ENCODE data around the gene YJEFN3. TPM values are rescaled to one million over a fixed set of nuclear protein-coding genes. Genes with fewer than 3 reads are reported as not detected.

YJEFN3 gene
- total RNA-seq, 1 experiment from 2014 or later = 25.3 TPM

- DNase-seq (ENCODE audit: low read depth, low spot score) (no peak), ATAC-seq (no peak)
- Histone ChIP-seq H3K79me2 (ENCODE audit: insufficient read depth, low read length) (peaks cover 58% of the 10 kb centered on the region), H3K27ac (ENCODE audit: low read depth, low read length) (no peak overlapping the region), H3K4me2 (ENCODE audit: low read length) (no peak overlapping the region), H3K4me3 (replicated peaks in 1 of 2; ENCODE audit: low read depth in 1 of 2, low read length in 2 of 2) (no peak overlapping the region), H3K9ac (ENCODE audit: low read length) (no peak overlapping the region), H3K4me1 (ENCODE audit: control insufficient read depth in 1 of 2, insufficient read depth in 2 of 2, low read length in 2 of 2) (no peaks in the 10 kb centered on the region), H2AFZ (ENCODE audit: low read depth, low read length, poor library complexity, severe bottlenecking) (no peak overlapping the region), H3K9me3 (ENCODE audit: control insufficient read depth in 1 of 2, insufficient read depth in 1 of 2, low read depth in 1 of 2, low read length in 2 of 2) (no peaks in the 10 kb centered on the region), H3K27me3 (ENCODE audit: insufficient read depth, low read length) (no peaks in the 10 kb centered on the region), H4K20me1 (ENCODE audit: insufficient read depth) (no peaks in the 10 kb centered on the region), H3K9me2 (ENCODE audit: insufficient read depth) (no peaks in the 10 kb centered on the region), H3K36me3 (ENCODE audit: control insufficient read depth in 1 of 2, insufficient read depth in 2 of 2, low read length in 2 of 2) (peaks cover 23 to 44% of the 10 kb centered on the region in 2 experiments; a peak in 3 of 4 replicates)
- ChIA-PET RAD21 (ENCODE audit: low non-redundant PET in 1 of 2, low total read pairs in 2 of 2, uncharacterized antibody in 2 of 2, unreplicated experiment in 2 of 2) (no interaction called here), CTCF (no interaction called here), POLR2A (no interaction called here)
- no TSS peak for BruUV-seq (replicated peaks)
- intact Hi-C loops (cut with micrococcal nuclease) = no loop called here
- TF ChIP-seq, protein P1, sequence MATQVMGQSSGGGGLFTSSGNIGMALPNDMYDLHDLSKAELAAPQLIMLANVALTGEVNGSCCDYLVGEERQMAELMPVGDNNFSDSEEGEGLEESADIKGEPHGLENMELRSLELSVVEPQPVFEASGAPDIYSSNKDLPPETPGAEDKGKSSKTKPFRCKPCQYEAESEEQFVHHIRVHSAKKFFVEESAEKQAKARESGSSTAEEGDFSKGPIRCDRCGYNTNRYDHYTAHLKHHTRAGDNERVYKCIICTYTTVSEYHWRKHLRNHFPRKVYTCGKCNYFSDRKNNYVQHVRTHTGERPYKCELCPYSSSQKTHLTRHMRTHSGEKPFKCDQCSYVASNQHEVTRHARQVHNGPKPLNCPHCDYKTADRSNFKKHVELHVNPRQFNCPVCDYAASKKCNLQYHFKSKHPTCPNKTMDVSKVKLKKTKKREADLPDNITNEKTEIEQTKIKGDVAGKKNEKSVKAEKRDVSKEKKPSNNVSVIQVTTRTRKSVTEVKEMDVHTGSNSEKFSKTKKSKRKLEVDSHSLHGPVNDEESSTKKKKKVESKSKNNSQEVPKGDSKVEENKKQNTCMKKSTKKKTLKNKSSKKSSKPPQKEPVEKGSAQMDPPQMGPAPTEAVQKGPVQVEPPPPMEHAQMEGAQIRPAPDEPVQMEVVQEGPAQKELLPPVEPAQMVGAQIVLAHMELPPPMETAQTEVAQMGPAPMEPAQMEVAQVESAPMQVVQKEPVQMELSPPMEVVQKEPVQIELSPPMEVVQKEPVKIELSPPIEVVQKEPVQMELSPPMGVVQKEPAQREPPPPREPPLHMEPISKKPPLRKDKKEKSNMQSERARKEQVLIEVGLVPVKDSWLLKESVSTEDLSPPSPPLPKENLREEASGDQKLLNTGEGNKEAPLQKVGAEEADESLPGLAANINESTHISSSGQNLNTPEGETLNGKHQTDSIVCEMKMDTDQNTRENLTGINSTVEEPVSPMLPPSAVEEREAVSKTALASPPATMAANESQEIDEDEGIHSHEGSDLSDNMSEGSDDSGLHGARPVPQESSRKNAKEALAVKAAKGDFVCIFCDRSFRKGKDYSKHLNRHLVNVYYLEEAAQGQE (IDR thresholded peaks at IDR 0.05; ENCODE audit: low read depth) = no peak
- no peak for TF ChIP-seq FOSL1 (IDR thresholded peaks at IDR 0.05; ENCODE audit: low read depth)
- no peak for TF ChIP-seq POLR2A (IDR thresholded peaks at IDR 0.05; ENCODE audit: borderline replicate concordance, extremely low read depth, insufficient read depth, insufficient read length)
- no peak for TF ChIP-seq SRF (IDR thresholded peaks at IDR 0.05; ENCODE audit: low read depth)
- no peak for TF ChIP-seq SP1 (IDR thresholded peaks at IDR 0.05; ENCODE audit: low read depth)
- TF ChIP-seq, protein P2, sequence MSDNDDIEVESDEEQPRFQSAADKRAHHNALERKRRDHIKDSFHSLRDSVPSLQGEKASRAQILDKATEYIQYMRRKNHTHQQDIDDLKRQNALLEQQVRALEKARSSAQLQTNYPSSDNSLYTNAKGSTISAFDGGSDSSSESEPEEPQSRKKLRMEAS (IDR thresholded peaks at IDR 0.05) = no peak
- TF ChIP-seq ZFX (IDR thresholded peaks at IDR 0.05) = no peak
- TF ChIP-seq POLR2AphosphoS5 (IDR thresholded peaks at IDR 0.05; ENCODE audit: low read depth, low read length) = no peak
- no peak for TF ChIP-seq YY1 (IDR thresholded peaks at IDR 0.05; ENCODE audit: extremely low read depth, insufficient replicate concordance, low read depth, low read length)
- TF ChIP-seq EZH2phosphoT487 (IDR thresholded peaks at IDR 0.05; ENCODE audit: borderline replicate concordance) = no peak
- no peak for TF ChIP-seq RAD21 (IDR thresholded peaks at IDR 0.05; ENCODE audit: low read depth)
- TF ChIP-seq CBX3 (IDR thresholded peaks at IDR 0.05; ENCODE audit: low read depth) = no peak
- TF ChIP-seq, protein P3, sequence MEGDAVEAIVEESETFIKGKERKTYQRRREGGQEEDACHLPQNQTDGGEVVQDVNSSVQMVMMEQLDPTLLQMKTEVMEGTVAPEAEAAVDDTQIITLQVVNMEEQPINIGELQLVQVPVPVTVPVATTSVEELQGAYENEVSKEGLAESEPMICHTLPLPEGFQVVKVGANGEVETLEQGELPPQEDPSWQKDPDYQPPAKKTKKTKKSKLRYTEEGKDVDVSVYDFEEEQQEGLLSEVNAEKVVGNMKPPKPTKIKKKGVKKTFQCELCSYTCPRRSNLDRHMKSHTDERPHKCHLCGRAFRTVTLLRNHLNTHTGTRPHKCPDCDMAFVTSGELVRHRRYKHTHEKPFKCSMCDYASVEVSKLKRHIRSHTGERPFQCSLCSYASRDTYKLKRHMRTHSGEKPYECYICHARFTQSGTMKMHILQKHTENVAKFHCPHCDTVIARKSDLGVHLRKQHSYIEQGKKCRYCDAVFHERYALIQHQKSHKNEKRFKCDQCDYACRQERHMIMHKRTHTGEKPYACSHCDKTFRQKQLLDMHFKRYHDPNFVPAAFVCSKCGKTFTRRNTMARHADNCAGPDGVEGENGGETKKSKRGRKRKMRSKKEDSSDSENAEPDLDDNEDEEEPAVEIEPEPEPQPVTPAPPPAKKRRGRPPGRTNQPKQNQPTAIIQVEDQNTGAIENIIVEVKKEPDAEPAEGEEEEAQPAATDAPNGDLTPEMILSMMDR (IDR thresholded peaks at IDR 0.05 in 2 of 3, conservative IDR thresholded peaks at IDR 0.05 in 1 of 3; ENCODE audit: borderline replicate concordance in 1 of 3, insufficient read depth in 1 of 3, low read depth in 2 of 3, low read length in 2 of 3) = no peak
- TF ChIP-seq EZH2 (IDR thresholded peaks at IDR 0.05) = no peak
- no peak for TF ChIP-seq EGR1 (IDR thresholded peaks at IDR 0.05; ENCODE audit: low read depth)
- no peak for TF ChIP-seq CEBPB (IDR thresholded peaks at IDR 0.05; ENCODE audit: low read depth)
- TF ChIP-seq JUND (IDR thresholded peaks at IDR 0.05) = no peak
- no peak for TF ChIP-seq ATF3 (IDR thresholded peaks at IDR 0.05)
Measured at GRCh38 chr19:19495614-19496603, 32.8 kb upstream of the YJEFN3 start.
